Loucy (cell line): ENCODE data around the gene LSM8.
A peak's percentile ranks its signal among the peaks of the same experiment; 100 is the strongest.

Experiments
- H2AFZ ChIP-seq: fragments of 200-600 bp; sonication (generic); 2 replicates; pipeline ENCODE4 v1.6.0; 2016; ENCODE audit warnings: antibody characterized with exemption, mild to moderate bottlenecking, low read length, moderate library complexity
- H3F3A ChIP-seq: fragments of 200-600 bp; 2 replicates; pipeline ENCODE4 v1.6.0; 2016; ENCODE audit warnings: antibody characterized with exemption, low read depth, mild to moderate bottlenecking
- H3K27me3 ChIP-seq: fragments of 200-600 bp; sonication (generic); 2 replicates; pipeline ENCODE4 v1.6.1; 2014; ENCODE audit warnings: low read length, mild to moderate bottlenecking; ENCODE audit not compliant: insufficient read depth, poor library complexity, severe bottlenecking
- H3K36me3 ChIP-seq: fragments of 200-600 bp; sonication (generic); 2 replicates; pipeline ENCODE4 v1.6.1; 2016; ENCODE audit warnings: low read length; ENCODE audit not compliant: insufficient read depth
- H3K4me1 ChIP-seq: fragments of 200-600 bp; sonication (generic); 2 replicates; pipeline ENCODE4 v1.5.1; 2014; ENCODE audit warnings: low read length, mild to moderate bottlenecking; ENCODE audit not compliant: insufficient read depth, poor library complexity, severe bottlenecking
- H3K4me2 ChIP-seq: fragments of 200-600 bp; sonication (generic); 2 replicates; pipeline ENCODE4 v1.6.0; 2014; ENCODE audit warnings: antibody characterized with exemption, low read length, low read depth, mild to moderate bottlenecking; ENCODE audit not compliant: poor library complexity, severe bottlenecking
- H3K4me3 ChIP-seq: fragments of 200-600 bp; sonication (generic); 2 replicates; pipeline ENCODE4 v1.5.1; 2014; ENCODE audit warnings: low read length, mild to moderate bottlenecking, mixed read lengths; ENCODE audit not compliant: poor library complexity, severe bottlenecking
- H3K79me2 ChIP-seq: fragments of 200-600 bp; sonication (generic); 2 replicates; pipeline ENCODE4 v1.6.1; 2014; ENCODE audit warnings: low read length; ENCODE audit not compliant: insufficient read depth
- H3K9ac ChIP-seq: fragments of 200-600 bp; sonication (generic); 2 replicates; pipeline ENCODE4 v1.6.0; 2014; ENCODE audit warnings: mild to moderate bottlenecking, low read depth, low read length, moderate library complexity; ENCODE audit not compliant: poor library complexity, severe bottlenecking
- H3K9me2 ChIP-seq: fragments of 200-600 bp; sonication (generic); replicated peaks from 2 replicates; pipeline ENCODE4 v1.6.1; 2016; ENCODE audit warnings: low read depth, low read length, mixed read lengths
- H3K9me3 ChIP-seq: fragments of 200-600 bp; sonication (generic); 2 replicates; pipeline ENCODE4 v1.6.1; 2014; ENCODE audit warnings: mild to moderate bottlenecking, antibody characterized with exemption, low read length, low read depth; ENCODE audit not compliant: insufficient read depth
- H4K20me1 ChIP-seq: fragments of 200-600 bp; sonication (generic); 2 replicates; pipeline ENCODE4 v1.6.0; 2014; ENCODE audit warnings: antibody characterized with exemption, low read length, mild to moderate bottlenecking; ENCODE audit not compliant: insufficient read depth, poor library complexity, severe bottlenecking
- EZH2phosphoT487 ChIP-seq: fragments of 200-600 bp; IDR thresholded peaks from 2 replicates; pipeline ENCODE4 v1.6.1; 2018; ENCODE audit warnings: antibody characterized with exemption, mild to moderate bottlenecking, moderate library complexity, borderline replicate concordance
- TF ChIP-seq, protein P1 (sequence below): fragments of 200-600 bp; sonication (generic); conservative IDR thresholded peaks from 2 replicates; pipeline ENCODE4 v1.5.1; 2014; ENCODE audit warnings: mild to moderate bottlenecking, antibody characterized with exemption, low read length

Gene LSM8

DNA sequence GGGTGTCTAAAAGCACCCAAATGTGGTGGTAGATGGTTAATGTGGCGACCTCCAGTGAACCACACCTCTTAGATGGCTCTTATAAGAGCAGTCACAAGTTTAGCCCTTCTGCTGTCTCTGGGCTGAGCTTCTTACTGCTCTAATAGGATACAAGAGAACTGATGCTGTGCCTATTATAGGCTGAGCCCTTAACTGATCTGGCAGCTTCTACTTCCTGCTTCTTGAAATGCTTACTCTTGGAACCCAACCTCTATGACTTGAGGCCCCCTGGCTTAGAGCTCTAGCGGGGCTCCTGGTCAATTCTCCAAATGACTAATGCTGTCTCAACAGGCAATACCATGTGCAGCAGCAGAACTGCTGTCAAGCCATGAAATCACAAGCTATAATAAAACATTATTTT is 35.0 kb upstream of the LSM8 start:
- H3K4me3 ChIP-seq: no peak overlapping the region
- H3K9me2 ChIP-seq: no peaks in the 10 kb centered on the region
- no peaks in the 10 kb centered on the region for H4K20me1 ChIP-seq
- no peak overlapping the region for H3K9ac ChIP-seq
- no peaks in the 10 kb centered on the region for H3K27me3 ChIP-seq
- H2AFZ ChIP-seq: peak overlapping the region; percentile 35; the same call in 1 of the 2 replicates
- H3K4me1 ChIP-seq: no peaks in the 10 kb centered on the region
- no peaks in the 10 kb centered on the region for H3F3A ChIP-seq
- H3K79me2 ChIP-seq: no peaks in the 10 kb centered on the region
- no peaks in the 10 kb centered on the region for H3K36me3 ChIP-seq
- TF ChIP-seq EZH2phosphoT487: no peak
- TF ChIP-seq, protein P1, sequence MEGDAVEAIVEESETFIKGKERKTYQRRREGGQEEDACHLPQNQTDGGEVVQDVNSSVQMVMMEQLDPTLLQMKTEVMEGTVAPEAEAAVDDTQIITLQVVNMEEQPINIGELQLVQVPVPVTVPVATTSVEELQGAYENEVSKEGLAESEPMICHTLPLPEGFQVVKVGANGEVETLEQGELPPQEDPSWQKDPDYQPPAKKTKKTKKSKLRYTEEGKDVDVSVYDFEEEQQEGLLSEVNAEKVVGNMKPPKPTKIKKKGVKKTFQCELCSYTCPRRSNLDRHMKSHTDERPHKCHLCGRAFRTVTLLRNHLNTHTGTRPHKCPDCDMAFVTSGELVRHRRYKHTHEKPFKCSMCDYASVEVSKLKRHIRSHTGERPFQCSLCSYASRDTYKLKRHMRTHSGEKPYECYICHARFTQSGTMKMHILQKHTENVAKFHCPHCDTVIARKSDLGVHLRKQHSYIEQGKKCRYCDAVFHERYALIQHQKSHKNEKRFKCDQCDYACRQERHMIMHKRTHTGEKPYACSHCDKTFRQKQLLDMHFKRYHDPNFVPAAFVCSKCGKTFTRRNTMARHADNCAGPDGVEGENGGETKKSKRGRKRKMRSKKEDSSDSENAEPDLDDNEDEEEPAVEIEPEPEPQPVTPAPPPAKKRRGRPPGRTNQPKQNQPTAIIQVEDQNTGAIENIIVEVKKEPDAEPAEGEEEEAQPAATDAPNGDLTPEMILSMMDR: no peak
- H3K9me3 ChIP-seq: no peaks in the 10 kb centered on the region
- H3K4me2 ChIP-seq: no peak overlapping the region

DNA sequence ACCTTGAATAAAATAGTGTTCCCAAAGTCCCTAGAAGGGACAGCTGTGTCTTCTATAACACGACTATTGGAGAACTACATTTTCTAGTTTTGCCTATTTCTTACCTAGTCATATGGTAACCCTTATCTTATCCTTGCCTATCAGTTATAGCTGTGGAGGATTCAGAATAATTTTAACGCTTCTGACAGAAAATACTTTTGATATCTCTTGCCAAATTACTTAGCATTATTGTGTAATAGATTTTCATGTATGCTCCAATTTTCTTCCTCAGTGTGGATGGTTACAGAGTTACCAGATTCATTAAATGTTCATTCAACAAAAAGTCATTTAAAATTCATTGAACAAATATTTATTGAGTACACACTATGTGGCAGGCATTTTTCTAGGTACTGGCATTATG is 34.6 kb upstream of the LSM8 start:
- no peak overlapping the region for H2AFZ ChIP-seq
- no peak overlapping the region for H3K4me2 ChIP-seq
- no peaks in the 10 kb centered on the region for H3K9me3 ChIP-seq
- no peaks in the 10 kb centered on the region for H3K9me2 ChIP-seq
- H3K36me3 ChIP-seq: no peaks in the 10 kb centered on the region
- no peaks in the 10 kb centered on the region for H3K79me2 ChIP-seq
- no peaks in the 10 kb centered on the region for H3K27me3 ChIP-seq
- no peak overlapping the region for H3K4me3 ChIP-seq
- H3K4me1 ChIP-seq: no peaks in the 10 kb centered on the region
- H4K20me1 ChIP-seq: no peaks in the 10 kb centered on the region
- H3F3A ChIP-seq: no peaks in the 10 kb centered on the region
- H3K9ac ChIP-seq: no peak overlapping the region
- TF ChIP-seq, protein P1: no peak
- TF ChIP-seq EZH2phosphoT487: no peak

DNA sequence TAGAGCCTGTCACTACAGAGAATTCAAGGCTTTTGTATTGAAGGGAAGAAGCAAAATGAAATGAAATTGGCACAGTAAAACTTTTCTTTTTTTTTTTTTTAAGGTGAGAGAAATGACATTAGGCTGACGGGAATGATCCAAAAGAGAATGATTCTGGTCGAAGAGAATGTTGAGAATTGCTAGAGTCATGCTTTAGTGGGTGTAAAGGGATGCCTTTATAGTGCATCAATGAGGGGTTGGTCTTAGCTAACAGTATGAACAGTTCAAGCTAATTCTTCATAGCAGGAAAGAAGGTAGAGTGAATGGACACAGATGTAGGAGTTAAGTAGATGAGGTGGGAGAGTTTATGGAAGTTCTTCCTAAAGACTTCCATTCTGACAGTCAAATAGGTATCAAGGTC is 32.3 kb upstream of the LSM8 start:
- H3K36me3 ChIP-seq: no peaks in the 10 kb centered on the region
- H3K9me2 ChIP-seq: no peaks in the 10 kb centered on the region
- H3K4me1 ChIP-seq: no peaks in the 10 kb centered on the region
- H3F3A ChIP-seq: no peaks in the 10 kb centered on the region
- H3K9me3 ChIP-seq: no peaks in the 10 kb centered on the region
- H4K20me1 ChIP-seq: no peaks in the 10 kb centered on the region
- no peak overlapping the region for H2AFZ ChIP-seq
- H3K4me2 ChIP-seq: no peak overlapping the region
- no peak overlapping the region for H3K9ac ChIP-seq
- no peaks in the 10 kb centered on the region for H3K27me3 ChIP-seq
- TF ChIP-seq, protein P1: peak; percentile 15; the same call in 1 of the 2 replicates
- no peak for TF ChIP-seq EZH2phosphoT487
- H3K4me3 ChIP-seq: no peak overlapping the region
- no peaks in the 10 kb centered on the region for H3K79me2 ChIP-seq
